H9 (cell line): ENCODE data around the gene GARIN5A. TPM values are rescaled to one million over a fixed set of nuclear protein-coding genes. Genes with fewer than 3 reads are reported as not detected.

Experiments
- DNase-seq: peaks from one replicate; pipeline ENCODE4 v3.0.0-alpha.2; 2017
- H2AFZ ChIP-seq: one replicate; pipeline ENCODE4 v1.6.1; 2013; ENCODE audit warnings: mild to moderate bottlenecking, low read length, control low read depth, moderate library complexity
- H2AK5ac ChIP-seq: 2 replicates; pipeline ENCODE4 v1.6.1; 2013; ENCODE audit warnings: low read length, control low read depth, mixed read lengths; ENCODE audit not compliant: insufficient read length
- H2BK120ac ChIP-seq: one replicate; pipeline ENCODE4 v1.6.1; 2013; ENCODE audit warnings: low read depth, mild to moderate bottlenecking, low read length, control low read depth, inconsistent platforms; ENCODE audit not compliant: poor library complexity, severe bottlenecking
- H2BK12ac ChIP-seq: 2 replicates; pipeline ENCODE4 v1.6.1; 2013; ENCODE audit warnings: low read length, control low read depth, mixed read lengths, low read depth; ENCODE audit not compliant: insufficient read length
- H2BK15ac ChIP-seq: 2 replicates; pipeline ENCODE4 v1.6.1; 2013; ENCODE audit warnings: low read depth, low read length, control low read depth
- H2BK20ac ChIP-seq: one replicate; pipeline ENCODE4 v1.6.1; 2013; ENCODE audit warnings: low read depth, mild to moderate bottlenecking, low read length, control low read depth, inconsistent platforms; ENCODE audit not compliant: poor library complexity, severe bottlenecking
- H2BK5ac ChIP-seq: 2 replicates; pipeline ENCODE4 v1.6.1; 2013; ENCODE audit warnings: low read length, control low read depth, mixed read lengths; ENCODE audit not compliant: insufficient read length
- H3K14ac ChIP-seq: 2 replicates; pipeline ENCODE4 v1.6.1; 2013; ENCODE audit warnings: low read length, control low read depth; ENCODE audit not compliant: insufficient read depth
- H3K18ac ChIP-seq: 2 replicates; pipeline ENCODE4 v1.6.1; 2013; ENCODE audit warnings: low read depth, mild to moderate bottlenecking, mixed read lengths, low read length, control low read depth; ENCODE audit not compliant: insufficient read length
- H3K23ac ChIP-seq: 2 replicates; pipeline ENCODE4 v1.6.1; 2013; ENCODE audit warnings: low read length, control low read depth, mixed read lengths, low read depth; ENCODE audit not compliant: insufficient read length
- H3K23me2 ChIP-seq: 2 replicates; pipeline ENCODE4 v1.6.1; 2013; ENCODE audit warnings: low read depth, mild to moderate bottlenecking, mixed read lengths, low read length, control low read depth; ENCODE audit not compliant: insufficient read length, poor library complexity, severe bottlenecking
- H3K27ac ChIP-seq: 2 replicates; pipeline ENCODE4 v1.5.1; 2013; ENCODE audit warnings: low read length, control low read depth, mixed read lengths, low read depth; ENCODE audit not compliant: insufficient read length
- H3K27me3 ChIP-seq: 2 replicates; pipeline ENCODE4 v1.6.1; 2013; ENCODE audit warnings: low read length, control low read depth, inconsistent platforms; ENCODE audit not compliant: insufficient read depth
- H3K4ac ChIP-seq: 2 replicates; pipeline ENCODE4 v1.6.1; 2013; ENCODE audit warnings: low read depth, mild to moderate bottlenecking, control low read depth, inconsistent platforms, low read length, moderate library complexity
- H3K4me1 ChIP-seq: 2 replicates; pipeline ENCODE4 v1.6.1; 2013; ENCODE audit warnings: low read length, control low read depth, inconsistent platforms; ENCODE audit not compliant: insufficient read depth
- H3K4me2 ChIP-seq: 2 replicates; pipeline ENCODE4 v1.6.1; 2013; ENCODE audit warnings: low read length, control low read depth, mixed read lengths; ENCODE audit not compliant: insufficient read length, insufficient read depth
- H3K56ac ChIP-seq: 2 replicates; pipeline ENCODE4 v1.6.1; 2013; ENCODE audit warnings: low read depth, mild to moderate bottlenecking, mixed read lengths, low read length, control low read depth; ENCODE audit not compliant: insufficient read length
- H3K79me1 ChIP-seq: 2 replicates; pipeline ENCODE4 v1.6.1; 2013; ENCODE audit warnings: low read depth, mild to moderate bottlenecking, moderate library complexity, low read length, control low read depth, inconsistent platforms; ENCODE audit not compliant: insufficient read depth, poor library complexity, severe bottlenecking
- H3K79me2 ChIP-seq: 2 replicates; pipeline ENCODE4 v1.6.1; 2013; ENCODE audit warnings: low read length, control low read depth, inconsistent platforms; ENCODE audit not compliant: insufficient read depth
- H3K9ac ChIP-seq: 2 replicates; pipeline ENCODE4 v1.6.1; 2013; ENCODE audit warnings: low read length, control low read depth, mixed read lengths; ENCODE audit not compliant: insufficient read length; ENCODE audit errors: extremely low read depth
- H3K9me3 ChIP-seq: one replicate; pipeline ENCODE4 v1.6.1; 2013; ENCODE audit warnings: low read depth, low read length, inconsistent platforms; ENCODE audit not compliant: control insufficient read depth
- H3T11ph ChIP-seq: one replicate; pipeline ENCODE4 v1.6.1; 2013; ENCODE audit warnings: mild to moderate bottlenecking, low read length, control low read depth, inconsistent platforms
- H4K20me1 ChIP-seq: one replicate; pipeline ENCODE4 v1.6.1; 2013; ENCODE audit not compliant: control insufficient read depth, insufficient read length, insufficient read depth
- H4K5ac ChIP-seq: 2 replicates; pipeline ENCODE4 v1.6.1; 2013; ENCODE audit warnings: low read depth, mild to moderate bottlenecking, mixed read lengths, low read length, control low read depth; ENCODE audit not compliant: insufficient read length
- H4K8ac ChIP-seq: replicated peaks from 2 replicates; pipeline ENCODE4 v1.6.1; 2013; ENCODE audit warnings: low read length, control low read depth, mixed read lengths, low read depth; ENCODE audit not compliant: insufficient read length
- H4K91ac ChIP-seq: 2 replicates; pipeline ENCODE4 v1.6.1; 2013; ENCODE audit warnings: low read depth, mild to moderate bottlenecking, moderate library complexity, mixed read lengths, low read length, control low read depth; ENCODE audit not compliant: insufficient read length
- H3K27ac Mint-ChIP-seq, 3 experiments: 2 replicates in 2 of 3; 3 replicates in 1 of 3; pipeline ENCODE4 v1.8.0; 2020 to 2021; ENCODE audit warnings: mixed read lengths in 3 of 3, mild to moderate bottlenecking in 1 of 3, moderate library complexity in 1 of 3
- H3K27me3 Mint-ChIP-seq: 2 replicates; pipeline ENCODE4 v1.8.0; 2021; ENCODE audit warnings: low read depth, mild to moderate bottlenecking, moderate library complexity, mixed read lengths
- H3K36me3 Mint-ChIP-seq, 3 experiments: 2 replicates in 2 of 3; 3 replicates in 1 of 3; pipeline ENCODE4 v1.8.0; 2020 to 2021; ENCODE audit warnings: low read depth in 3 of 3, mixed read lengths in 3 of 3; ENCODE audit not compliant: insufficient read depth in 1 of 3
- H3K4me1 Mint-ChIP-seq, 2 experiments: 2 replicates each; pipeline ENCODE4 v1.8.0; 2020; ENCODE audit warnings: mixed read lengths in 2 of 2
- H3K4me3 Mint-ChIP-seq, 2 experiments: 2 replicates in 1 of 2; 3 replicates in 1 of 2; pipeline ENCODE4 v1.8.0; 2020 to 2021; ENCODE audit warnings: mild to moderate bottlenecking in 2 of 2, mixed read lengths in 2 of 2, moderate library complexity in 1 of 2
- H3K9me3 Mint-ChIP-seq, 2 experiments: 2 replicates in 1 of 2; 3 replicates in 1 of 2; pipeline ENCODE4 v1.8.0; 2020; ENCODE audit warnings: mild to moderate bottlenecking in 2 of 2, mixed read lengths in 2 of 2, moderate library complexity in 1 of 2
- WGBS: extraction: QIAGEN DNeasy Blood & Tissue Kit; methylation state at CpG from one replicate; pipeline ENCODE4 v1.1.7; 2013; ENCODE audit warnings: missing lambda C conversion rate, low lambda C conversion rate, mixed read lengths; ENCODE audit not compliant: insufficient read length; ENCODE audit errors: extremely low coverage; 5-methylcytosine and 5-hydroxymethylcytosine counted together
- long read RNA-seq: library from polyadenylated mRNA; unstranded; transcript quantifications from one replicate; pipeline ENCODE4 v2.0.0, GENCODE V29; 2020
- total RNA-seq: library from RNA; stranded (reverse); gene quantifications from 2 replicates; pipeline ENCODE4 v1.2.1, GENCODE V29; 2021
- TF ChIP-seq, protein P1 (sequence below): fragments of 200-600 bp; sonication (generic); conservative IDR thresholded peaks from 3 replicates; pipeline ENCODE4 v1.8.0; 2021; ENCODE audit warnings: antibody characterized with exemption, mild to moderate bottlenecking

Gene GARIN5A
- 9.5 and 10.5 TPM in 2 replicates for total RNA-seq
- long read RNA-seq, transcript FAM71E1-202 (5 exons, 1,225 nt) = major isoform, 11 of 20 reads
- long read RNA-seq, transcript FAM71E1-204 (5 exons, 1,281 nt) = minor isoform, 7 of 20 reads
- long read RNA-seq, partial matches to known transcripts = 0 of 20 reads
- long read RNA-seq, other reads (novel, unspliced or antisense) = 2 of 20 reads

- Histone ChIP-seq H3K4me1 (peaks cover 4% of the 10 kb centered on the region; the same call in 1 of the 2 replicates), H2BK12ac (no peak within 1 kb of the TSS), H4K5ac (no peak within 1 kb of the TSS), H2AFZ (no peak within 1 kb of the TSS), H2BK120ac (no peak within 1 kb of the TSS), H3K27me3 (no peaks in the 10 kb centered on the region), H3K27ac (no peak within 1 kb of the TSS), H3K18ac (peak within 1 kb of the TSS; percentile 85), H2BK20ac (no peak within 1 kb of the TSS), H4K8ac (no peak within 1 kb of the TSS), H3K23me2 (no peaks in the 10 kb centered on the region), H3T11ph (no peak within 1 kb of the TSS), H2AK5ac (no peak within 1 kb of the TSS), H3K4ac (no peak within 1 kb of the TSS), H3K9ac (peak within 1 kb of the TSS; percentile 50), H3K56ac (no peak within 1 kb of the TSS), H3K4me2 (peak within 1 kb of the TSS; percentile 42), H4K20me1 (no peaks in the 10 kb centered on the region), H2BK5ac (no peak within 1 kb of the TSS), H3K79me1 (peaks cover 9% of the 10 kb centered on the region), H3K79me2 (peaks cover 5% of the 10 kb centered on the region; the same call in 1 of the 2 replicates), H3K9me3 (peaks cover 7% of the 10 kb centered on the region), H3K14ac (peak within 1 kb of the TSS; percentile 87), H4K91ac (no peak within 1 kb of the TSS), H3K23ac (no peak within 1 kb of the TSS), H2BK15ac (no peak within 1 kb of the TSS)
- TF ChIP-seq, protein P1, sequence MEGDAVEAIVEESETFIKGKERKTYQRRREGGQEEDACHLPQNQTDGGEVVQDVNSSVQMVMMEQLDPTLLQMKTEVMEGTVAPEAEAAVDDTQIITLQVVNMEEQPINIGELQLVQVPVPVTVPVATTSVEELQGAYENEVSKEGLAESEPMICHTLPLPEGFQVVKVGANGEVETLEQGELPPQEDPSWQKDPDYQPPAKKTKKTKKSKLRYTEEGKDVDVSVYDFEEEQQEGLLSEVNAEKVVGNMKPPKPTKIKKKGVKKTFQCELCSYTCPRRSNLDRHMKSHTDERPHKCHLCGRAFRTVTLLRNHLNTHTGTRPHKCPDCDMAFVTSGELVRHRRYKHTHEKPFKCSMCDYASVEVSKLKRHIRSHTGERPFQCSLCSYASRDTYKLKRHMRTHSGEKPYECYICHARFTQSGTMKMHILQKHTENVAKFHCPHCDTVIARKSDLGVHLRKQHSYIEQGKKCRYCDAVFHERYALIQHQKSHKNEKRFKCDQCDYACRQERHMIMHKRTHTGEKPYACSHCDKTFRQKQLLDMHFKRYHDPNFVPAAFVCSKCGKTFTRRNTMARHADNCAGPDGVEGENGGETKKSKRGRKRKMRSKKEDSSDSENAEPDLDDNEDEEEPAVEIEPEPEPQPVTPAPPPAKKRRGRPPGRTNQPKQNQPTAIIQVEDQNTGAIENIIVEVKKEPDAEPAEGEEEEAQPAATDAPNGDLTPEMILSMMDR = no peak
- no CpG with 5 or more reads among the region's 58 CpGs for WGBS
- H3K27ac Mint-ChIP-seq = peak within 1 kb of the TSS; percentile 98 to 99 (median 98)
- H3K9me3 Mint-ChIP-seq = peaks cover 10 to 21% of the 10 kb centered on the region in 2 experiments
- H3K4me3 Mint-ChIP-seq = peak within 1 kb of the TSS; percentile 96 to 99
- H3K36me3 Mint-ChIP-seq = peaks cover 31 to 36% (median 34%) of the 10 kb centered on the region in 3 experiments
- peaks cover 2% of the 10 kb centered on the region; the same call in 1 of the 2 replicates for H3K27me3 Mint-ChIP-seq
- DNase-seq = peak; percentile 97
- H3K4me1 Mint-ChIP-seq = peaks cover 8 to 21% of the 10 kb centered on the region in 2 experiments
These were observed at the start of gene GARIN5A, which contains the start of gene EMC10 for GRCh38 chr19:50476224-50476906. TSS of gene GARIN5A (minus strand) at chr19:50476848. CDS start at chr19:50476388, 460 bp downstream. TSS of gene EMC10 (plus strand) at chr19:50476507. CDS start at chr19:50476545, 38 bp downstream.
